KMS-11 (cell line): ENCODE results near the gene SRSF3.
A peak's percentile ranks its signal among the peaks of the same experiment; 100 is the strongest.
"Not testable (repeated sequence)": the region's sequence is repeated elsewhere in the genome, so short reads cannot be mapped to it uniquely, and the experiment has no call there.

Experiments
- H2AFZ ChIP-seq: fragments of 200-600 bp; sonication (generic); 2 replicates; pipeline ENCODE4 v1.6.1; 2016; ENCODE audit warnings: antibody characterized with exemption, mixed run types, low read depth
- H3K27ac ChIP-seq: fragments of 200-600 bp; sonication (generic); 2 replicates; pipeline ENCODE4 v1.6.1; 2016; ENCODE audit warnings: mild to moderate bottlenecking, mixed run types
- H3K27me3 ChIP-seq: fragments of 200-600 bp; sonication (generic); 2 replicates; pipeline ENCODE4 v1.6.1; 2017; ENCODE audit warnings: mild to moderate bottlenecking, low read depth, mixed run types, moderate library complexity; ENCODE audit not compliant: insufficient read depth
- H3K36me3 ChIP-seq: fragments of 200-600 bp; sonication (generic); 2 replicates; pipeline ENCODE4 v1.6.1; 2017; ENCODE audit warnings: mild to moderate bottlenecking, mixed run types; ENCODE audit not compliant: insufficient read depth
- H3K4me1 ChIP-seq: fragments of 200-600 bp; sonication (generic); 2 replicates; pipeline ENCODE4 v1.6.1; 2016; ENCODE audit warnings: mild to moderate bottlenecking, low read depth, mixed run types; ENCODE audit not compliant: poor library complexity, severe bottlenecking
- H3K4me2 ChIP-seq: fragments of 200-600 bp; sonication (generic); 2 replicates; pipeline ENCODE4 v1.7.0; 2016; ENCODE audit warnings: mild to moderate bottlenecking, mixed run types
- H3K4me3 ChIP-seq: fragments of 200-600 bp; sonication (generic); IDR thresholded peaks from 2 replicates; pipeline ENCODE4 v1.6.1; 2017; ENCODE audit warnings: low read depth, low read length, mixed read lengths; ENCODE audit not compliant: insufficient read depth
- H3K79me2 ChIP-seq: fragments of 200-600 bp; sonication (generic); 2 replicates; pipeline ENCODE4 v1.6.1; 2016; ENCODE audit warnings: low read depth, mixed run types; ENCODE audit not compliant: insufficient read depth
- H3K9ac ChIP-seq: fragments of 200-600 bp; sonication (generic); 2 replicates; pipeline ENCODE4 v1.6.1; 2016; ENCODE audit warnings: mild to moderate bottlenecking, mixed run types
- H4K20me1 ChIP-seq: fragments of 200-600 bp; sonication (generic); 2 replicates; pipeline ENCODE4 v1.6.1; 2016; ENCODE audit warnings: mild to moderate bottlenecking, mixed run types; ENCODE audit not compliant: insufficient read depth
- TF ChIP-seq, protein P1 (sequence below): fragments of 200-600 bp; sonication (generic); conservative IDR thresholded peaks from 2 replicates; pipeline ENCODE4 v1.6.1; 2017; ENCODE audit warnings: low read depth, mild to moderate bottlenecking, antibody characterized with exemption, low read length, moderate library complexity, mixed read lengths

The SRSF3 gene

GRCh38 chr6:36580184-36580526, 14.0 kb upstream of the SRSF3 start:
- Histone ChIP-seq H2AFZ (peak overlapping the region; percentile 38; the same call in 1 of the 2 replicates), H3K36me3 (no peaks in the 10 kb centered on the region), H3K27ac (no peak overlapping the region), H3K4me1 (no peaks in the 10 kb centered on the region), H3K27me3 (no peaks in the 10 kb centered on the region), H3K9ac (no peak overlapping the region), H3K4me3 (no peak overlapping the region), H4K20me1 (no peaks in the 10 kb centered on the region), H3K79me2 (no peaks in the 10 kb centered on the region), H3K4me2 (no peak overlapping the region)
- TF ChIP-seq, protein P1, sequence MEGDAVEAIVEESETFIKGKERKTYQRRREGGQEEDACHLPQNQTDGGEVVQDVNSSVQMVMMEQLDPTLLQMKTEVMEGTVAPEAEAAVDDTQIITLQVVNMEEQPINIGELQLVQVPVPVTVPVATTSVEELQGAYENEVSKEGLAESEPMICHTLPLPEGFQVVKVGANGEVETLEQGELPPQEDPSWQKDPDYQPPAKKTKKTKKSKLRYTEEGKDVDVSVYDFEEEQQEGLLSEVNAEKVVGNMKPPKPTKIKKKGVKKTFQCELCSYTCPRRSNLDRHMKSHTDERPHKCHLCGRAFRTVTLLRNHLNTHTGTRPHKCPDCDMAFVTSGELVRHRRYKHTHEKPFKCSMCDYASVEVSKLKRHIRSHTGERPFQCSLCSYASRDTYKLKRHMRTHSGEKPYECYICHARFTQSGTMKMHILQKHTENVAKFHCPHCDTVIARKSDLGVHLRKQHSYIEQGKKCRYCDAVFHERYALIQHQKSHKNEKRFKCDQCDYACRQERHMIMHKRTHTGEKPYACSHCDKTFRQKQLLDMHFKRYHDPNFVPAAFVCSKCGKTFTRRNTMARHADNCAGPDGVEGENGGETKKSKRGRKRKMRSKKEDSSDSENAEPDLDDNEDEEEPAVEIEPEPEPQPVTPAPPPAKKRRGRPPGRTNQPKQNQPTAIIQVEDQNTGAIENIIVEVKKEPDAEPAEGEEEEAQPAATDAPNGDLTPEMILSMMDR = no peak

GRCh38 chr6:36581716-36582115, 12.4 kb upstream of the SRSF3 start:
- H3K79me2 ChIP-seq = no peaks in the 10 kb centered on the region
- no peak overlapping the region for H2AFZ ChIP-seq
- no peaks in the 10 kb centered on the region for H3K36me3 ChIP-seq
- no peak overlapping the region for H3K4me2 ChIP-seq
- H3K27me3 ChIP-seq = no peaks in the 10 kb centered on the region
- no peaks in the 10 kb centered on the region for H4K20me1 ChIP-seq
- no peak overlapping the region for H3K27ac ChIP-seq
- H3K4me3 ChIP-seq = no peak overlapping the region
- no peaks in the 10 kb centered on the region for H3K4me1 ChIP-seq
- H3K9ac ChIP-seq = no peak overlapping the region
- TF ChIP-seq, protein P1 = no peak

- Histone ChIP-seq H3K36me3 (no peaks in the 10 kb centered on the region), H3K27me3 (no peaks in the 10 kb centered on the region), H3K79me2 (no peaks in the 10 kb centered on the region), H4K20me1 (no peaks in the 10 kb centered on the region), H3K4me2 (no peak overlapping the region), H3K9ac (no peak overlapping the region), H3K4me3 (no peak overlapping the region), H3K27ac (no peak overlapping the region), H2AFZ (no peak overlapping the region), H3K4me1 (peaks cover 1% of the 10 kb centered on the region)
- TF ChIP-seq, protein P1 = no peak
Measured at GRCh38 chr6:36586606-36587005, 7.6 kb upstream of the SRSF3 start.

- H3K4me3 ChIP-seq, H3K27ac ChIP-seq, H3K79me2 ChIP-seq, H2AFZ ChIP-seq, H4K20me1 ChIP-seq, H3K27me3 ChIP-seq, H3K36me3 ChIP-seq, H3K9ac ChIP-seq, H3K4me2 ChIP-seq: not testable (repeated sequence)
- peaks cover 23% of the 10 kb centered on the region for H3K4me1 ChIP-seq
Measured at GRCh38 chr6:36589025-36589400, 5.1 kb upstream of the SRSF3 start.

DNA sequence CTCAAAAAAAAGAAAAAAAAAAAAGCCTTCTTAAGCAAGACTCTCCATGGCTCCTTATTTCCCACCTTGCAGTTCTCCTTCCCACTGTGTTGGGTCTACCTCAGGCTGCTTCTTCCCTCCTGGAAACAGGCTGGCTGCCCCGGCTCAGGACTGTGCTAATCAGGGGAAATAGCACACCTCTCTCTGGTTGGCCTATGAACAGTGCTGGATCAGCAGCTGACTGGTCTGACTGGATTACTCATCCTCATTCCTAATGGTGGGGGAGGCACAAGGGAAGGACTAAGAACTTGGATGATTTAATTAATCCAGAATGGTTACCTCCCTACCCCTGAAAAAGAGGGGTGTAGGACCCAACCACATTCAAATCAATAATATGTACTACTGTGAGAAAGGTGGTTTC, 3.9 kb upstream of the SRSF3 start:
- Histone ChIP-seq H3K79me2 (peaks cover 11% of the 10 kb centered on the region), H3K36me3 (no peaks in the 10 kb centered on the region), H3K4me3 (no peak overlapping the region), H2AFZ (no peak overlapping the region), H3K4me2 (no peak overlapping the region), H3K27ac (no peak overlapping the region), H3K27me3 (no peaks in the 10 kb centered on the region), H3K4me1 (peaks cover 23% of the 10 kb centered on the region), H4K20me1 (peaks cover 1% of the 10 kb centered on the region), H3K9ac (no peak overlapping the region)
- TF ChIP-seq, protein P1 = no peak
